Stimulated activated CD4-positive, alpha-beta T cell treated with anti-CD3 and anti-CD28 coated beads, Interleukin-1b, Interleukin-23, amount 100 ng/mL, for 24 hours (primary cell): ENCODE data around the gene BABAM2.

ENCODE experiments used
- DNase-seq, 4 experiments: peaks; one replicate each; pipeline ENCODE4 v3.0.0-alpha.2; 2020; ENCODE audit warnings: low read depth in 4 of 4, low spot score in 1 of 4

The BABAM2 gene

DNA sequence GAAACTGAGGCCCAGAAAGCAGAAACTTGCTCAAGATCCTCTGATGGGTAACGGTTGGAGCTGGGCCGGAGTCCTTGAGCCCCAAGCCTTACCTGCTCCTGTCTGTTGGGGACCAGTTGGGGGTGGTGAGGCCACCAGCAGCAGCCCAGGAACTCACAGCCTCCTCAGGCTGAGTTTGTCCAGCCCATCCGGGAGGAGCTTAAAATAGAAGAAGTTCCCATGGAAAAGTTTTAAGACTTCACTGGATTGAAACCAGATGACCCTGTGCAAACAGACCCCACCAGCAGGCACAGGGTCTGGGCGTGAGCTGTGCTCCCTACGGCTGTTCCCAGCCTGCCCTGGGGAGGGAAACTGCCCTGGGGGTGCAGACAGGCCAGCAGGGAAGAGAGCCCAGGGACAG, 461.6 kb downstream of the BABAM2 start:
- DNase-seq, result no peak

DNA sequence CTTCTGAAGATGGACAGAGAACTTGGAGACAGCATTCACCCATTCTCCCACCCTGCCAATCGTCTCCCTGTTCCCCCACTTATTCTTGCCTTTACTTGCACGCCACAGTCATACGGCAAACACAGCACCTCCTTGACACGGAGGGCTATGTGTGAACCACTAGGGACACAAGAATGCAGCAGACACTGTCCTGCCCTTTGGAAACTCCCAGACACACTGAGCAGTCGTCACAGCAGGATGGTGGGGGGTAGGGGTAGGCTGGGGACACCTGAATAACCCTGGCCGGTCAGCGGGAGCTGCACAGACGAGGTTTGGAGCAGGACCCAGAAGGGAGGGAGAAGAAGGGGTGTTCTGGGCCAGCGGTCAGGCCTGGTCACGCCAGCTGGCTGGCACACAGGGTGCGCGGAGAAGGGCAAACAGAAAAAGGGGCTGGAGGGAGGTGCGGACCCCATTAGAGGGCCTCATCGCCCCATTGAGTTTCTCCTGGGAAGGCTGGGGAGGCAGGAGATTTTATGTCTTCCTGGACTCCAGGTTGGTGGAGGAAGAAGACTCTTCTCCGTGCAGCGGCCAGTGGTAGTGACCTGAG, 462.2 kb downstream of the BABAM2 start:
- DNase-seq, result no peak

DNA sequence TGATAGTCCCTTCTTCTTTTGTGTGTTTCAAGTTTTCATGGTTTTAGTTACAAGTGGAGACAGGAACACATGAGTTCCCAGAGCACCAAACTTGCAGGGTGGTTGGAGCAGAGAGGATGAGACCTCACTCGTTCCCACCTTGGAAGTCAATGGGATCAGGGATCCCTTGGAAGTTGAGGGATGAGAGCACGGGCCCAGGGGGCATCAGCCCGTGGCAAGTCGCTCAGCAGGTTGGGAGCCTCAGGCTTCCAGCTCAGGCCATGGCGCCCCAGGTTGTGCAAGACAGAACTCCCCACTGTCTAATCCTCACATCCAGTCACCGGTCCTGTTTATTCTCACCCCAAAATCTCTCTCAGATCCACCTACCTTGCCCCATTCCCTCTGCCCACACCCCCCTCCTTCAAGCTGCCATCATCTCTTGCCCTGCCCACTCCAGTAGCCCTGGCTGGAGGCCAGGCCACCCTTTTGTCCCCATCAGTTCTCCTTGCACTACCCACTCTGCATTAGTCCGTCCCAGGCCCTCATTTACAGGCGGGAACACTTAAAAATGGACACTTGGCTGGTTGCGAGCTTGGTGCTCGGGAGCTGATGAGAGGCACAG, 464.5 kb downstream of the BABAM2 start:
- DNase-seq, result no peak

DNA sequence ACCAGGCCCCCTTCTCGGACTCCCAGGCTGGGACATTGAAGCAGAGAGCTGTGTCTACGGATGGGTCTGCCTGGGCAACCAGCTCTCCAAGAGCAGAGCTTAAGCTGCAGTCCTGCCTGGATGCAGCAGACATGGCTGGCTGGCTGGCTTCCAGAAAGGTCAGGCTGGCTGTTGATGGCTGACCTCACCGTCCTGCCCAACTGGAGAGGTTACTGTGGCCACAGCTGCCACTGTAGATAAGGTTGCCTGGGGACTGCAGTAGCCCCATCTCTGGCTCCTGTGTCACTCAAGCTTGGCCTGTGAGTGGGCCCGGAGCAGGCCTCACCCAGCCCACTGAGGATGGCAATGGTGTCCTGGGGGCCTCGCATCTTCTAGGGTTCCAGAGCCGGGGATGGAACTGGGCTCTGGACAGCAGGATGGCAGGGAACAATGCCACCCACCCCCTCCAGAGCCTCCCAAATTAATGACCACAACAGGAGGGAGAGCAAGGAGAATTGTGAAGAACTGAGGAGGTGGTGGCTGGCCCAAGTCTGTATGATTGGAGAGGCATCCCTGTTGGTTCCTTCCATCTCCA, 465.1 kb downstream of the BABAM2 start:
- DNase-seq, result no peak

DNA sequence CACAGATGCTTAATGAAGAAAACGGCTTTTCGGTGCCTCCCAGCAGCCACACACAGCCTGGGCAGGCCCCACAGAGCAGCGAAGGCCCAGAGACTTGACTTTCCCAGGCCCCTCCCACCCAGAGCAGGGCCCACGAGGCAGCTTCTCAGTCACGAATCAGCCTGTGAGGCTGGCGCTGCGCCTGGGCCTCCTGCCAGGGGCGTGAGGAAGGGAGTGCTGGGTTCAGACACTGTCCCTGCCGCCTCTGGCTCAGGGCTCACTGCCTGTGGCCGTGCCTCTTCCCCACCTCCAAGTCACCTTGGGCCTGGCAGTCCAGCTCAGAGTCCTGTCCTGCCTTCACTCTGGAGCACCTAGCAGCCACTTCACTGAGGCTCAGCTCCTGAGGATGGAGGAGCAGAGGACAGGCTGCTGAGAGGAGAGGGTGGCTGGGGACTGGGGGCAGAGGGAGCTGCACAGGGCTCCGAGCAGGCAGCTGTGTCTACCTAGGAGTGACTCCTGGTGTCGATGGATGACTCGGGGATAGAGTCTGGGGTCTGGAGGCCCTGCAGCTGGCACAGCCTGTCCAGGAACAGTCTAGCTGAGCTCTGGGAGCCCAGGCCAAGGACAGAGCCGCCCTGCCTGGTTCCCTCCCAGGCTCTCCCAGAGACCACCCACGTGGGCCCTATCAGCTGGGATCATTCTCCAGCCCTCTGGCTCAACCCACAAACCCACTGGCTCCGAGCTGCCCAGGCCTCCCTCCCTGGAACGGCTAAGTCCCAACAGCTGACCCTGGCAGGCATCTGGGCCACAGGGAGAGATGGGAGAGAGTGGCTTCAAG, 465.8 kb downstream of the BABAM2 start:
- no peak for DNase-seq

DNA sequence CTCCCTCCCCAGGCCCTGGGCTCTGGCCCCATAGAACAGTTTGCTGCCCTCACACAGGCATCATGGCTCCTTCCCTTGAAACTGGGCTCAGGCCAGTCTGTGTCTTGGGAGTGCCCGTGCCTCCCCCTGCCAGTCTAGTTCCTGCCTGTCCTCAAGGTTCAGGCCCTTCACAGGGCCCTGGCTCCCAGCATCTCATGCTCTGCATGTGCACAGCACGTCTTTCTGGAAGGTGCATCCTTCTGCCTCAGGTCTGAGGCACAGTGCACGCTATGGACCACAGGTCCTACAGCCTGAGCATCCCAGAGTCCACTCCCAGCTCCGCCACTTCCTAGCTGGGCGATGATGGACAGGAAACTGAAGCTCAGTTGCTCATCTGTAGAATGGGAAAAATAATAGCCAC, 466.5 kb downstream of the BABAM2 start:
- no peak for DNase-seq

DNA sequence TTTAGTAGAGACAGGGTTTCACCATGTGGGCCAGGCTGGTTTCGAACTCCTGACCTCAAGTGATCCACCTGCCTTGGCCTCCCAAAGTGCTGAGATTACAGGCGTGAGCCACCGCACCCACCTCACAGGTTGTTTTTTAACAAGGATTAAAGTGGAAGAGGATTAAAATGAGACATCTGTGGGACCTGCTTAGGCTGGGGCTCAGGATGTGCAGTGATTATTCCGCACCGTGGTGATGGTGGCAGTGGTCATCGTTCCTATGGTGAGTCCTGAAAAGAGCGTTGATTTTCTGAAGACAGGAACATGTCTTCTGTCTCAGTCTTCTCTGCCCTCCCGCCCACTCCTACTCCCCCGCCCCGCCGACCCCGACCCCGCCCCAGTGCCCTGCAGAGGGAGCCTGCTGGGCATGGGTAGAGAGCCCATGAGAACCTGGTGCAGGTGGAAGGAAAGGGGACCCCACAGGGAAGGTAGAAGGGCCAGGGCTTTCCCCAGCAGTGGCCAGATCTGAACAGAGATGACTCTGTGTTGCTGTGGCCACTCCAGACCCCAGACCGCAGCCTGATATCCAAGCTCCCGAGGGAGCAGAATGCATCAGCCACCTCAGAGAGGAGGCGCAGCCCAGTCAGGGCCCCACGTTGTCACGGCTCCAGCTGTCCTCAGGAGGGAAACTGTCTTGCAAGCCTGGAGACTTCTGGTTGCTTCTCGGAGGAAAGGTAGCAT, 467.6 kb downstream of the BABAM2 start:
- DNase-seq, result no peak

DNA sequence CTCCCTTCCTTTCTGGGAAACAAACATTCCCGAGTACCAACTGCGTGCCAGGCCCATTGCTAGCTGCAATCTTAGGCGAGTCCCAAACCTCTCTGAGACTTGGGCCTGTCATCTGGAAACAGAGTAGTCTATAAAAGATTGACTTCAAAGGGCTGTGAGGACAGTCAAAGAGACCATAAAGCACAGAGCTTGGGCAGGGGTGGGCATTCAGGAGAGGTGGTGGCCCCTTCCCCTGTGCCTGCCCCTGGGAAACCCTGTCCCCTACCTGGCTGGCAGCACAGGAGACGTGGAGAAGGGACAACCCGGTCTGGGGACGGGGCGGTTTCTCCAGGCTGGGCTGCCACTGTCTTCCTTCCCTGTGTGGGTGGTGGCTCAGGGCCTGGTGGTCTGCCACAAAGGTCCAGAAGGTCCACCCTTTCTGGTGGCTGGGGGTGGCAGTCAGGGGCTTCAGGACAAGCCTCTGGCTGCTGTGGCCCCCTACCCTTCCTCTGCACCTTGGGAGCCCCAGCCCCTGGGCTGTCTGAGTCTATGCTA, 468.2 kb downstream of the BABAM2 start:
- DNase-seq, result no peak

DNA sequence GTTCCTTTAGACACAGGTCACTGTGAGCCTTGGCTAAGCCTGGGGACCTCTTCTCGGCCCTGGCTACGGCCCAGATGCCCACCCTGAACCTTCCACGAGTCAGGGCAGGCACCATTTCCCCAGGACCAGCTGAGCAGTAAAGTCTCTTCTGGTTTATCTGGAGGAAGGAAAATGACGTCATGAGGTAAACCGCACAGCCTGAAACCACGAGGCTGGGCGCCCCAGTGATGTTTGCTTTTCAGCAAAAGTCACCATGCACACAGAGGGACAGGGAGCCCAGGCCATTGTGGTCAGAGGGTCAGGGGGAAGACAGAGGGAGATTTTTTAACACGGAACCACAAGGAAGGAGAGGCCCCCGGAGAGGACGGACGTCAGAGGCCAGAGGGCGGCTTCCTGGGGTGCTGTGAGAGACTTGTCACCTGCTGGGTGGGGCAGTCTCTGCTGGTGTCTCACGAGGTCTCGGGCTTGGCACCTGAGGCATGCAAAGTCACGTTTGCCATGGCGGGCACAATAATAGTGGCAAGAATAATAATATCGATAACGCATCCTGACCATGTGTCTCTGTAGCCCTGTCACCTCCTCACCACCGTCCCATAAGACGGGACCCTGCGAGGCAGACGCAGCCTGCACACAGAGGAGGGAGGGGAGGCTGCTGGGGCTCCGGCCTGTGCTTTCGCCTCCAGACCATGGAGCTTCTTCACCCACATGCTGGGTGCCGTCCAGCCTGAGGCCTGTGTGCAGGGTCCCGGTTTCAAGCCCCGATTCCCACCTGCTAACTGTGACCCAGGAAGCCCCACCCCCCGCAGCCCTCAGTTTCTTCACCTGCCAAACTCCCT, 468.9 kb downstream of the BABAM2 start:
- DNase-seq, result peak; percentile 33 to 74 (median 44)

DNA sequence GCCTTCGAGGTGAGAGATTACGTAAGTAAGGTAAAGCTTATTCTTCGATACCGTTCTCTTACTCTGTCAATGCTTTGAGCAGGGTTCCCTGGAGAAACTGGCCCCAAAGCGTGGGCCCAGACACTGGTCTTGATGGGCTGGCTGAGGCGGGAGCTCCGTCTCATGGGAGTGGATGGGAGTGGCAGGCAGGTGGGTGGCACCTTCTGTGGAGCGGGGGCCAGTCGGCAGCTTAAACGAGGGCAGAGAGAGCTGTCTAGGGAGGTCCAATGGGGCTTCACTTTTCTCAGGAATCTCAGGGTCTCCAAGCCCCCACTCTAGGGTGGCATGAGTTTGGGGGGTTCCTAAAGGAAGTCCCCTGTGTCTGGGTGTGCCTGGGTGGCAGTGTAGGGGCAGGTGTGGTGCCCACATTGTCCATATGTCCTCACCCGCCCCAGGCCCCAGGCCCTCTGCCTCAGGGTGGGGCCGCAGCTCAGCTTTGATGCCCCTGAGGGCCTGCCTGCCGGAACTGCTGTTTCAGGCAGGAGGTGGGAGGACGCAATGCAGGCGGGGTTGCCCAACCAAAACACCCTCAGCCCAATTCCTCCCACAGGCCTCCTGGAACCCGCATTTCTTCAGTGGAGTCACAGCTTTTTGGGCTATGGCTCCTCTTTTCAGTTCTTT, 469.7 kb downstream of the BABAM2 start:
- DNase-seq, result no peak

DNA sequence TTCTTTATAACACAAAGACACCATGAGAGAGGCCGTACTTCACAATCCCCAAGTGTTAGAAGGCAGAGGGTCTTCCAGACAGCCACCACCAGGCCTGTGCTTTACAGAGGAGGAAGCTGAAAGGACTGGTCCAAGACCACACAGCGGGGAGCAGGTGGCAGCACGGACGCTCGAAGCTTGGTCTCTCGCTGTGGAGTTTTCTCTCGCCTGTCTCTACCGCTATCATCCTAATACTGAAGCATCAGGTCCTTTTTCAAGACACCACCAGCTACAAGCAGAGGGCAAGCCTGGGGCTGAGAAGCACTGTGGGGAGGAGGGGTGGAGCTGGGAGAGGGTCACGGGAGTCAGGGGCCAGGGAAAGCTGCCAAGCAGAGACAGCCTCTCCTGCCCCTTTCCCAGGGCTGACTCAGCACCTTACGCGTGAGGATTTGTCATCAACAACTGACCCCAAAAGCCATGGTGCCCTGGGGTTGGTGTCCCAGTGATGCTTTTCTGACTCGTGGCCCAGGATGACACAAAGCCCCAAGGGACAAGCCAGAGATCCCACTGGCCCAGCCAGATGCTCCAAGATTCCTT, 470.3 kb downstream of the BABAM2 start:
- no peak for DNase-seq

DNA sequence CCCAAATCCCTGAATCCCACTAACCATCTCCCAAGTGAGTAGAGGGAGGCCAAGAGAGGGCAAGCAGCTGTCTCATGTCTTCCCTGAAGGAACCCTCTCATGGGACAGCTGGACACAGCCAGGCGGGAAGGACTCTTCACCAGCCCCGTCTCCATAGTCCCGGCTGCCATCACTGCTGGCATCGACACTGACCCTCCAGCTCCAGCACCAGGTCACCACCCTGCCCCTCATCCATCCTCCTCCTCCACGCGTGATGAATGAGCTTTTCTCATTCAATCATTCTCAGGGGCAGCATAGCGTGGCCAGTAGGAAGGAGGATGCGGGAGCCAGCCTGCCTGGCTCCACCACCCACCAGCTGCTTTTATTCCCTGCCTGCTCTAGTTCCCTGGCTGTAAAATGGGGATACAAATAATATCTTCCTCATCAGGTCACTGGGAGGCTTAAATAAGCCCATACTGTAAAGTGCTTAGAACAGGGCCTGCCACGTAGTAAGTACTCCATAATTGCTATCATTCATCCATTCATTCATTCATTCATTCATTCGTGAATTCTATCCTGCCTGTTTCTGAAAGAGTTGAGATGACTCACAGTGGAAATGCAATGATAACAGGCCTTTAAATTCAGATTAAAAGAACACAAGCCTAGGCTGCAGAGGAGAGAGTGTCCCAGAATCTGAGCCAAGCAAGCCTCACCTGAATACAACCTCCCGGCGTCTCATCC, 471.6 kb downstream of the BABAM2 start:
- DNase-seq, result no peak

DNA sequence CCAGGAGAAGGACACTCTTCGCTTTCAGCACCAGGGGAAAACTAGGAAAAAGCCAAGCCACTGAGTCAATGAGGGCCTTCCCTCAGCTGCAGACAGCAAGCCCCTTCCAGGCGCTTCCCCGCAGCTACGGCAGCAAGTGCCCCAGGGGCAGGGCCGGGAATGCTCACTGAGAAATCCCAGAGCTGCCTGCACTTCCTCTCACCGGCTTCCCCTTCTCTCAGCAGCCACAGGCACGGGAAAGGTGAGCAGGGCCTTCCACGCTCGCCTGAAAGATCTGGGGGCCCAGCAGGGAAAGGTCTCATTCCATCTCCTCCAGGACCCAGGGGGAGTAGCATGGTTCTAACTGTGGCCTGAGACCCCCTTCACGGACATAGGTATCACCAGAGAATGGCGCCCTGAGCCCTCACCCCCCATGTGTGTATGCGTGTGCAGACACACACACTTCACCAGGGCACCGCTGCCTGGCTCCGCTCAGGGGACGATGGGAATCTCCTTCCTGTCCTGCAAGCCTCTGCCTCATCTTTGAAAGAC, 472.5 kb downstream of the BABAM2 start:
- DNase-seq, result no peak

DNA sequence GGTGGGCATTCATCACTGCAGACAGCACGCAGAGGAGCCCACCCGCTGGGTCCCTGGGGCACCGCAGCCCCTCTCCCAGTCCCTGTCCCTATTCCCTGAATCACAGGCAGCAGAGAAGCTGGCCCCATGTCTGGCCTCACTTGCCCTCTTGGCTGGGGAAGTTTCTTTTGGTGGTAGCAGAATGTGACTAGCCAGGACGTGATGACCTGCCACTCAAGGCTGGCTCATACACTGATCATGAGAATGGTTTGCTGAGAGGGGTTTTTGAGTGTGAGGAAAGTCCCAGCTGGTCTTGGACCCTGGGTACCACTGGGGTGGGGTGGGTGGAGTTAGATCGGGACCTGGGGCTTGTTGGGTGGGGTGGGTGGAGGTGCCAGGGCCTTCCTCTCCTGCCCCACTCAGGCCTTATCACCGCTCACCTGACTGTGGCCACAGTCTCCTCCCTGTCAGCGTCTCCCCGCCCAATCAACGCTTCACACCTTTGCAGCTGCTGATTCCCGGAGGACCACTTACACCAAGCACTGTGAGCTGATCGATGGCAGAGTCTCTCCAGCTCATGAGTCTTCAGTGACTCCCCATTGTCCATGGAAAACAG, 473.3 kb downstream of the BABAM2 start:
- DNase-seq, result no peak

DNA sequence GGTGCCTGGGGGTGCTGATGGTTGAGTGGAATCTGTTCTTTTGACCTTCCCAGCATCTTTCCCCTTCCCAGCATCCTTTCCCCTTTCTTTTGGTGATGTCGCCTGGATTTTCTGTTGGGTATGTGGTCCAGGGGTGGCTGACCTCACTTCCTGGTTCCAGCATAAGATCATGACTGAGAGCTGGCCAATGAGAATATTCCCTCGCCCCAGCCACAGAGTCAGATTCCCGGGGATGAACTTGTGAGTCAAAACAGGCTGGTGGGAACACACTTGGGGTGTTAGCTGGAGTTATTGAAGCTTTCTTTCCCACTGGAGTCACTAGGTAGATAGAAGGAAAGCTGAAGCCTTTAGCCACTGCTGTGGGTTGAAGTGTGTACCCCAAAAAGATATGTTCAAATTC, 474.1 kb downstream of the BABAM2 start:
- no peak for DNase-seq

DNA sequence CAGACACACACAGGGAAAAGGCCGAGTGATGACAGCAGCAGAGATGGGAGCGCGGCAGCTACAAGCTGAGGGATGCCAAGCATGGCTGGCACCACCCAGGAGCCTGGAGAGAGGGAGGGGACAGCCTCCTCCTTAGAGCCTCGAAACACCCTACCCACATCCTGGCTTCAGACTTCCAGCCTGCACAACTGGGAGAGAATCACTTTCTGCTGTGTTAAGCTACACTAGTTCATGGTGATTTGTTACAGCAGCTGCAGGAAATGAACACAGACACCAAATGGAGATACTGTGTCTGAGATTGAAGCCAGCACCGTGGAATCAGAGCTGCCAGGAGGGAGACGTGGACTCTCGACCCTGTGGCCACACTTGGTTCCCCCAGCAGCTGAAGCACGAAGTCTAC, 474.6 kb downstream of the BABAM2 start:
- no peak for DNase-seq

DNA sequence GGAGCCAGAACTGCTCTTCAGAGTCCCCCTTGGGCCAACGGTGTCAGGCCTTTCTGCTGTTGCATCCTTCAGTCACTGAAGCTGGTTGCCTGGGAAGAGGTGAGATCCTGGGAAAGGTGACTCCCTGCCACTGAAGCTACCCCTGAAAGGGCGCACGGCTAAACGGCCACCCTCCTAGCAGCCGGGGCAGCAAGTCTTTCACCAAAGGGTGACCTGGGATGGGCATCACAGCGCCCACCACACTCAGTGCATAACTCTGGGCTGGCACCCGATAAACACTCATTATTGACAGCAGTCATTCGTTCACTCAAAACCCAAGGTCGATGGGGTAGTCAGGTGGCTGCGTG, 475.6 kb downstream of the BABAM2 start:
- no peak for DNase-seq
